GM19397 (cell line): Measurements from ENCODE around the gene RGS17.

Source experiments
- ATAC-seq: cut with Tn5 transposase; IDR thresholded peaks from one replicate; pipeline ENCODE4 v1.9.1; 2021; ENCODE audit warnings: mild to moderate bottlenecking, moderate library complexity; ENCODE audit not compliant: unreplicated experiment

The RGS17 gene

GRCh38 chr6:152959333-152959732 is 171.7 kb downstream of the RGS17 start:
- no peak for ATAC-seq

DNA sequence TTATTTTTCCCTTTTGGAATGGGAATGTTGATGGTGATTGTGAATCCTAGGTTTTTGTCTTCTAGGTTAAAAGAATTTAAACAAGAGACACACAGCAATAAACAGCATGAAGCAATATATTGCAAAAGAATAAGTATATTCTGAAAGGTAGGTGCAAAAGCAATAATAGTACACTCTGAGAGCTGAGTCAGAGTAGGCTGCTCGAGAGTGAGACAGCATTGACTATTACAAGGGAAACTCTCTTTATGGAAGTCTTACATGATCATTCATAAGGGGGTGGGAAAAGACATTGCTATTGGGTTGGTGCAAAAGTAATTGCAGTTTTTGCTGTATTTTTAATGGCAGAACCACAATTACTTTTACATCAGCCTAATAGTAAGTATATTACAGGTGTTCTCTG is 173.3 kb downstream of the RGS17 start:
- ATAC-seq = no peak
